HG03558 (cell line): ENCODE data around the gene KDM8.

Experiments
- ATAC-seq: cut with Tn5 transposase; IDR thresholded peaks from one replicate; pipeline ENCODE4 v1.9.1; 2021; ENCODE audit warnings: moderate number of reproducible peaks; ENCODE audit not compliant: unreplicated experiment; ENCODE audit errors: extremely low read depth

The KDM8 gene

DNA sequence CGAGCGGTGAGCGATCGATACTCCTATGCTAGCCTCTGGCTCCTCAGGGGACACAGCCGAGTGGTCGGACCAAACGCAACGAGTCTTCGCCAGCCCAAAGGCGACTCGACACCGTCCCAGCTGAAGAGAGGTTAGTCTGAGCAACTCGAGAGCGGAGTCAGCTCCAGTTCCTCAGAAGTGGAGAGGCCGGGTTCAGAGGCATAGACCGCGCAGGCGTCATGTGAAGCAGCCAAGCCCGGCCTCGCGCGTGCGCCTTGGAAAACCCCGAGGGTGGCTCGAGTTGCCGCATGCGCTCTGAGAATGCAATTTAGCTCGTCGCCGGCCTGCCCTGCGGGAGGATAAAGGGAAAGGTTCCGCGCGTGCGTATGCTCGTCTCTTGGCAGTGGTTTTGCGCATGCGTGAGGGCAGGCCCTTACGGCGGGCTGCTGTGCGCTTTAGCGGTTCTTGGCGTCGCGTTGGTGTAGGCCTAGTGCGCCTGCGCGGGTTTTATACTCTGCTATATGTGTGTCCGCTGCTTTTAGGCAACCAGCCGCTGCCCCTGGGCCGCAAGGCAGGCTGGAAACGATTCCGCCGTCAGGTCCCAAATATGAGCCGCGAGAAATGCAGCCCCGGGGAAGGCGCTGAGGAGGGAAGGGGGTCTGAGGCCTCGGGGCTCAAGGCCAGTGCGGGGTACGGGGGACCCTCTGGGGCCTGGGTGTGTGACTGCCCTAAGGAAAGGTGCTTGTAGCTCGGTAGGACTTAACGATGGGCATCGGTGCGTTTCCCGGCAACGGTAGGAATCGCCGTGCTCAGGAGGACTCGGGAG lies at the start of gene KDM8:
TSS of gene KDM8 (plus strand) at position 20 of the 805 bp plus-strand sequence. CDS start 6,598 bp downstream, outside the sequence.
- ATAC-seq, result peak; percentile 75

DNA sequence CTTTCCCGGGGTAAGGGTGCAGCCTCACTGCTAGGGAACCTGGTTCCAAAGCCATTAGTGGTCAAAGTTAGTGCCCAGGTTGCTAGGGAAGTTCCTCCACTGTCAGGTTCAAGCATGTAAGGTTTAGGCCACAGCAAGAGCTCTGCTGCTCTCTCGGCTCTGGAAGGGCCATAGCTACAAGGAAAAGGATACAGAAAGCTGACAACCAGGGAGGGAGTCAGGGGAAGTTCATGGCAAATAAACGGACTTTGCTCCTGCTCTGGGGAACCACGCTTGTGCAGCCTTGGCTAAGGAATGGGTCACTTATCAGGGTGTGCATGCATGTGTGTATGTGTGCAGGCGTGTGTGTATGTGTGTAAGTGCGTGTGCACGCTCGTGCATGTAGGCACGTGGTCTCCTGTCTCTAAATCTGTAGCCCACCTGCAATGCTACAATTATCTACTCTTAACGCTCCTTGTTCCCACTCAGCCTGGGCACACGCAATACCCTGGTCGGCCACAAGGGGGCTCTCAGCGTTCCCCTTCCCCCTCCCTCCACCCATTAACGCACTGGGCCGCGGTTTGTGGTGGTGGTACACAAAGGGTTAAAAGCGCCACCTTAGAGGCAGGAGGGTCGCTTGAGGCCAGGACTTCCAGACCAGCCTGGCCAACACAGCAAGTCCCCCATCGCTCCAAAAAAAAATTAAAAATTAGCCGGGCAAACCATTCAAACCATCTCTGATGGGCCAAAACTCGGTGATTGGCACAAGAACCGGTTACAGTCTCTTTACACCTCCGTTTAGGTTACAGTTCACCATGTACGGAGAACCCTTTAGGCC lies 48.4 kb upstream of the KDM8 start:
- no peak for ATAC-seq

DNA sequence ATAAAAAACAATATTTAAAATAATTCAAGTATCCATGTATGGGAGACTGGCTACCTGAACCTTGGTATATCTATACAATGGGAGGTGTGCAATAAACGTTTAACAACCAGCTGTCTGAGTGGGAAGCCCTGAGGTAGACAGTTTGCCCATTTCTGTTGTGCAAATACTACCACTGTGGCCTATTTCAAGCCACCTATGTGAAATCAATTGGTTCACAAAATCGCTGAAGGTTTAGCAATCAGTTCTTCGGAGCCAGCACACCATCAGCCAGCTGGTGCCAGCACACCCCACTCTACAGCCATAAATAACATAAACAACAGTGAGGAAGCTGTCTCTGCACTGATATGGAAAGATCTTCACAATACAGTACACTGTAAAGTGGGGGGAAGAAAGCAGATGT lies 46.7 kb upstream of the KDM8 start:
- ATAC-seq, result no peak

DNA sequence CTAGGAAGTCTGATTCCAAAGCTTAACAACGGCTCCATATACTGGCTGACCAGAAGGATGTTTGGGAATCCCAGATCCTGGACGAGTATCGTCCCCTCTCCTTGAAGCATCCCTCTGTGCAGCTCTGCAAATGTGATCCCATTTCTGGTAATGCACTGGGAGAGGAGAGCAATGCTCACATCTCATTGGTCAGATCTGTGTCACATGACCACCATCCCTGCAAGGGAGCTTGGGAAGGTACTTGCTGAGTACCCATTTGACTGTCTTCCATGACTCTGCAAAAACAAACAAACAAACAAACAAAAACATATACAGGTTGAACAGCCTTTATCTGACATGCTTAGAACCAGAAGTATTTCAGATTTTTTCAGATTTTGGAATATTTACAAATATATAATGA lies 41.9 kb upstream of the KDM8 start:
- no peak for ATAC-seq

DNA sequence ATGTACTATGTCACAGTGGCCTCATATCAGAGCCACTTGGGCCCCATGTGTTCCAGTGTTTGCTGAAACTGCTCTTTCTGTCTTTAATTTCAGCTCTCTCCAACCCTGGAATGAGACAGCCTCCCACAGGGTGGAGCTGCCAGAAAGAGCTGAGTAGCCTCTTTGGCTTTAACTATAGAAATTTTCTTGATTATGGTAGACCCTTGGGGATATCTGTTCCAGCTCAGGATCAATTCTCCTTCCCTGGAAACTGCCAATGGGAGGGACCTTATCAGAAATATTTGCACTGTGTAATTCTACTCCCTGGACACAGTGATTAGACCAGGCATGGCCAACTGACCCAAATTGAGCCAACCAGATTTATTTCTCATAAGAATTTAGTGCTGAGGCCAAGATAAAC lies 39.0 kb upstream of the KDM8 start:
- no peak for ATAC-seq

DNA sequence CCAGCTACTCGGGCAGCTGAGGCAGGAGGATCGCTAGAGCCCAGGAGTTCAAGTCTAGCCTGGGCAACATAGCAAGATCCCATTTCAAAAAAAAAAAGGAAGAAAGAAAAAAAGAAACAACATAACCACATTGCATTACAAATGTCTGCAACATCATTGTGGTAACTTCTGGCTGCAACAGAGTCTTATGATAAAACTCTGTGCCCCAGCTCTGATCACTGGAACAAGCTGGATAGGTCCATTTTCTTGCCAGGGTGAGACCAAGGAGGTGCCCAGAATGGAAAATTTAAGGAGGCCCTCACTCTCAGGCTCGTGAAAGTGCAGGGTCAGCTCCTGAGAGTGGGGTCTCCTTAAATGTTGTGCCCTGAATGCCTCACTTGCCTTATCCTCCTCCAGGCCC lies 37.8 kb upstream of the KDM8 start:
- no peak for ATAC-seq

DNA sequence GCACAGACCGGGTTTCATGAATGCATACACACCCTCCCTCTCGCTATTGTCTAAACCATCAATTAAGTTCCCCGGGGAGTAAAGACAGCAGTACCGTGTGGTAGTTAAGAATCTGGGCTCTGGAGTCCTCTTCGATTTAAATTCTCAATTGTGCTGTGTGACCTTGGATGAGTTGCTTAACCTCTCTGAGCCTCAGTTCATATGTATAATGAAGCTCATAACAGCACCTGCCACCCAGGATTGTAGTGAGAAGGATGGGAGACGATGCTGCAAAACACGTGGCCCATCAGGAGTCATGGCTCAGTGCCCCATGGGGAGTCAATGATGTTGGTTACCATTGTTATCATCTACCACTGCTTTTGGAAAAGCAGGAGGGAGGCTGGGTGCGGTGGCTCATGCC lies 34.5 kb upstream of the KDM8 start:
- ATAC-seq, result no peak

DNA sequence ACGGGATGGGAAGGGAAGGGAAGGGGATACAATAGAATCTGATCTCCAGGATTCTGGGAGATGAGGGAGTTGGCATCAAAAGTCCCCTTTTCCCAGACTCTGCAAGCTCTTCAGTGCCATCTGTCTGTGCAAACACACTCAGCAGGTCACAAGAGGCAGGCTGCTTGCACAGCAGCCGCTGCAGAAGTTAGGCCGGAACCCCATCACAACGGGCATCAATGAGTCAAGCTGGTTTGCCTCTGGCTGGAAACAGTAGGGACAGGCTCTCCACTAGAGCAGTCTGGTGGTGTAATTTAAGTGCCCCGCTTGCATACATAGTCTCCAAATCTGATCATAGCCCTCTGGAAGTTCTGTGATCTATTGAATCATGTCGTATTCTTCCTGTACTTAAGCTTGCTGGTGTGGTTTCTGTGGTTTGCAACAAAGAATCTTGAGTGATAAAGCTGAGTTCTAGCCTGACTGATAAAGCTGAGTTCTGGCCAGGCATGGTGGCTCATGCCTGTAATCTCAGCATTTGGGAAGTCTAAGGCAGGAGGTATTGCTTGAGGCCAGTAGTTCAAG lies 33.7 kb upstream of the KDM8 start:
- no peak for ATAC-seq

DNA sequence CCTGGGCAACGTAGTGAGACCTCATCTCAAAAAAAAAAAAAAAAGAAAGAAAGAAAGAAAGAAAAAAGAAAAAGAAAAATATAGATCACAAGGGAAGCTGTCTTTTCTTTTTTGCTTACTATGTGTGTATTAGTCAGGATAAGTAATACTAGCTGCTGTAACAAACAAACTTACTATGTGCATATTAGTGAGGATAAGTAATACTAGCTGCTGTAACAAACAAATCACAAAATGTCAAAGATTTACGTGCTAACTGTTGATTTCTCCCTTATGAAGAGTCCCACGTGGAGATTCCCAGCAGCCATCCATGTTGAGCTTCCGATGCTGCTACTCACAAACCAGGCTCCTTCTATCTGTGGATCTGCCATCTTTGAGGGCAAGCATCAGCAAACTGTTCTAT lies 31.7 kb upstream of the KDM8 start:
- ATAC-seq, result no peak

DNA sequence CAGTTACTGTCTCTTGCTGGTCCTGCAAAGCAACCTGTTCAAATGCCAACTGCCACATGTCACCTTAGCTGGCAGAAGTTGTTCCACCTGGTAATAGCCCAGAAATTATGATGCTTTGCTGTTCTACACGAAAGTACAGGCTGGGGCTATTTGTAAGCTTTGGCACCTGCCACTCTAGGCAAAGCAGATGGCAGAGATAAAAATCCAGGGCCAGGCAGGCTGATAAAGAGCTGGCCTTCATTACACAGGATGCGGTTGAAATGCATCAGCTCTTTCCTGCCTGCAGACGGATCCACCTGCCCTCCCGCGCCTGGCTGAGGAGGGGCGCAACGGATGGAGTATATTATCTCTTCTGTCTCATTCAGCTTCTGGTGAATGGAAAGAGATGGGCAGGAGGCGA lies 29.3 kb upstream of the KDM8 start:
- ATAC-seq, result no peak

DNA sequence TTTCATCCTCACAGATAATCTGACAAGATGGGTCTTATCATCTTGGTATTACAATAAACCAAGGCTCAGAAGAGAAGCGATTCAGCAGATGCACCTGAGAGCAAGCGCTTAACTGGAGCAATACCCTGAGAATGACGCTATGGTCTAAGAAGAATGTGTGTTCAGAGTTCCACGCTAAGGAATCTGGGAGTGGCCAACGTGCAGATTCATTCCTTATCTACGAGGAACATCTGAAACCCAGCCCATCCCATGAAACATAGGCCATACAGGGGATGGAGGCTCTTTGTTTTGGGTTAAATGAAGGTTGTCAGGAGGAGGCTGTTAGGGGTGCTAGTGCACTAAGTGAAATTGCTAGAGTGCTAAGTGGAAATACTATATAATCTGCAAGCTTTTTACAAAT lies 28.5 kb upstream of the KDM8 start:
- no peak for ATAC-seq

DNA sequence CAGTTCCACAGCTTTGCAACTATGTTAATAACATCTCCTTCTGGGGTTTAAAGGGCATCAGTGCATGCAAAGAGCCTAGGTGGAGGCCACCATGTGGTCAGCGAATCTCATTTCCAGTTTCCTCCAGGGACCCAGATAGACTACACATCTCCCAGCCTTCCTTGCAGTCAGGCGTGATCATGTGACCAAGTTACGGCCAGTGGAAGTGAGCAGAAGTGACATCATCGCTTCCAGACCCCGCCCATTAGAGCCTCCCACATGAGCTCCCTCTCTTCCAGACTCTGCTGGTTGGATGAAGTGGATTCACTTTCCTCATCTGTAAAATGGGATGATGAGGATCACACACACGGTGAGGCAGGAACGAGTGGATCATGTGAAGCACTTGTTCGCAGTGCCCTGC lies 27.4 kb upstream of the KDM8 start:
- ATAC-seq, result no peak

DNA sequence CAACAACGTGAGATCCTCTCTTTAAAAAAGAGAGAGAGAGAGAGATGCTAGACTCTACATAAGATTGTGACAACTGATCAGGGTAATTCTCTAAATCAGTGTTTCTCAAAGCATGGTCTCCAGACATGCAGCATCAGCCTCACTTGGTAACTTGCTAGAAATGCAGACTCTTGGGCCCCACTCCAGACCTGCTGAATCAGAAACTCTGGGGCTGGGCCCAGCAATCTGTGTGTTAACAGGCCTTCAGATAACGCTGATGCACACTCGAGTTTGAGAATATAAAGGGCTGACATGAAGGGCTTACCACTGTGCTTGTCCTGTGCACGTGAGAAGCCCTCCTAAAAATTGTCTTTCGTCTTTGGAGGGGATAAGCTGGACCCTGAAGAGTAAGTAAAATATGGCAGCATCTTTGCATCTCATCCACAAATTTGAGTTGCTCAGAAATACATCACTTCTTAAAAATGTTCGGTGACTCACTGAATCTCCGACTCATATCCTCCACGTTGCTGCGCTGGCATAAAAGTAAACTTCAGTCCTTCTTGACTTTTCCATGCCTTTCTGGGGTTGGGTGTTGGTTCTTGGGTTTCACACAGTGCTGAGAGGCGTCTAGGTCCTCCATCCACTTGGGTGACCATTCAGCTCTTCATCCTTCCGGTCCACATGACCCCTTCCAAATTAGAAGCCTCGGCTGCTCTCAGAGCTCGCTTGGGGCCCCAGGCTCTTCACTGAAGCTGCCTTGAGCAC lies 26.1 kb upstream of the KDM8 start:
- no peak for ATAC-seq

DNA sequence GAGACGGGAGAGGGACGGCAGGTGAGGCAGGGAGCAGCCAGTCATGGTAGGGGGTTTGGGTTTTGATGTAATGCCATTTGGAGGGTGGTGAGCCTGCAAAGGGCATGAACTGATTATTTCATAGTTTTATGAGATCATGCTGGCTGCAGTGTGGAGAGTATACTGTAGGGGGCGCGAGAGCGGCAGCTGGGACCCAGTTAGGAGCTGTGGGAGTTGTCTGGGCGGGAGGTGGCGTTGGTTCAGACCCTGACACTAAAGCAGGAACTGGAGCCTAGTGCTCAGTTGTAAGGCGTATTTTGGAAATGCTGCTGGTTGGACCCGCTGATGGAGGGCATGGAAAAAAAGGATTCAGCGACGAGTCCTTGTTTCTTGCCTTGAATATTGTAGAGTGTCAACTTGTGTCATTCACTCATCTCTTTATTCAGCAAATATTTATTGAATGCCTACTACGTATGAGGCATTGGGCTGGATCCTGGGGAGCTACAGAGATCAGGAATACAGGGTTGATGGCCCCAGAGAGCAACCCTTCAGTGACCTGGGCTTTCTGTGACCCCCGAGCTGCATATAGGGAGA lies 23.7 kb upstream of the KDM8 start:
- ATAC-seq, result no peak

DNA sequence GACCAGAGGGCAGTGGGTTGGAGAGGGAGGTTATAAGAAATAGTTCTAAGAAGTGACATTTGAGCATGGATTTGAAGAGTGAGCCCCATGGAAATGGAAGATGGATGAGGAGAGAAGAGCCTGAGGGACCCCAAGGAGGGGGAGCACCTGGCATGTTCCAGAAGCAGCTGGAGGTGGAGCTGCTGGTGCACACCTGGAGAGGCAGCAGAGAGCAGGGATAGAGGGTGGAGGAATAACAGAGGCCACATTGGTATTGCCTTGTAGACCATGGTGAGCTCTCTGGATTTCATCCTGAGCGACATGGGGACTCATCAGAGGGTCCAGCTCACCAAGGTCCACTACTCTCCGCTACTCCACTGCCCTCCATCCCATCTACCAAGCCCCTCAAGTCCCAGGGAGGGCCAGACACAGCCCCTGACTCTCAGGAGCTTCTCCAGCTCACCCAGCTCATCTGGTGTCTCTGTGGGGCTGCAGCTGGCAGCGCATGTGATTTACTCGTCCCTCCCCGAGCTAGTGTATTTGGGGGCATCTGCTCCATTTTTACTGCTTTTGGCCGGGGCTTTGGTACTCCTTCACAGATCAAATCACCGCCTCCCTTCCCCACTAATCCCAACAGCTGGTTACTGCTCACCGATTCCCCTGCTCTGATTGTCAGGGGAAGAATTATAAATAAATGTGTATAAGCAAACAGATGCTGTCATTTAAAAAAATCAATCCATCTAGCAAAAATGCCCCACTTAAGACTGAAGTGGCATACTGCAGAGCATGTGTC lies 22.1 kb upstream of the KDM8 start:
- ATAC-seq, result no peak

DNA sequence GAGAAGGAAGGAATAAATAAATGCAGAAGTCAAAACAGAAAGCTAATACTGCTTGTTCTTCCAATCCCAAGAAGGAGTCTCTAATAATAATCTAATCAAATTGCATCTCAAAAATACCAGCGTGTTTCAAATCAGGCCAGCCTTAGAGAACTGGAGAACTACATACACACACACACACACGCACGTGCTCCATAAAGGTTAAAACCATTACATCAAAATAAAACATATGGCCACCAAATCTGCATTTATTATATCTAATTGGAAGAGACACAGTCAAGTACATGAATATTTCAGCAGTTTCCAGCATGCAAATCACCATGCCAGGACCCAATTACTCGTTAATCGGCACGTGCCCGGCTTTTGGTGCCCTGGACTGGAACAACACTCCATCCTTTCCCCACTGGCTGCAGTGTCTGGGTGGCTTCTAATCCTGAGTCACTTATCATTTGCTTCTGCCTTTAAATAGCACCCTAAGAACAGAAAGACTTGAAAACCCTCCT lies 20.4 kb upstream of the KDM8 start:
- ATAC-seq, result no peak

DNA sequence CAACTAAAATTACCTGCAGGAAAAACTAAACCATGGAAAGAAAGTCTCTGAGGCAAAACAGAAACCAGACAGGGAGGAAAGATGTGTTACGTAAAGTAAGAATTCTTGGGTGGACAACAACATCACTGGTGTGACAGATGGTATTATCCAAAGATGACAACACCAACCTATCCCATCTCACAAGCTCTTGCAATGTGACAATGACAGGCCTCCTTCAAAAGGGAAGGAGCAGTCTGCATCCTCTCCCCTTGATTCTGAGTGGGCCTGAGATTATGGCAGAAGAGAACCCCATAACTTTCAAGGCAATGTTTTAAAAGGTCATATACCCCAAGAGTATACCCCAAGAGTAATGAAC lies 17.6 kb upstream of the KDM8 start:
- no peak for ATAC-seq

DNA sequence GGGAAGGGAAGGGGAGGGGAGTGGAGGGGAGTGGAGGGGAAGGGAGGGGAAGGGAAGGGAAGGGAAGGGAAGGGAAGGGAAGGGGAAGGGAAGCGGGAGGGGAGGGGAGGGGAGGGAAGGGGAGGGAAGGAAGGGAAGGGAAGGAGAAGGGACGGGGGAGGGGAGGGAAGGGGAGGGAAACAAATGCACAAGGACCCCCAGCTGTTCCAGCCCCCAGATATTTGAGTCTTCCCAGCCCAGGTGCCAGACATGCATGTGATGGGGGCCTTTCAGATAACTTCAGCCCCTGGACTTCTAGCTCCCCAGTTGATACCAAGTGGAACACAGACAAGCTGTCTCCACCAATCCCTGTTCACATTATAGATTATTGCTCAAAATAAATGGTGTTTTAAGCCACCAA lies 14.7 kb upstream of the KDM8 start:
- no peak for ATAC-seq

DNA sequence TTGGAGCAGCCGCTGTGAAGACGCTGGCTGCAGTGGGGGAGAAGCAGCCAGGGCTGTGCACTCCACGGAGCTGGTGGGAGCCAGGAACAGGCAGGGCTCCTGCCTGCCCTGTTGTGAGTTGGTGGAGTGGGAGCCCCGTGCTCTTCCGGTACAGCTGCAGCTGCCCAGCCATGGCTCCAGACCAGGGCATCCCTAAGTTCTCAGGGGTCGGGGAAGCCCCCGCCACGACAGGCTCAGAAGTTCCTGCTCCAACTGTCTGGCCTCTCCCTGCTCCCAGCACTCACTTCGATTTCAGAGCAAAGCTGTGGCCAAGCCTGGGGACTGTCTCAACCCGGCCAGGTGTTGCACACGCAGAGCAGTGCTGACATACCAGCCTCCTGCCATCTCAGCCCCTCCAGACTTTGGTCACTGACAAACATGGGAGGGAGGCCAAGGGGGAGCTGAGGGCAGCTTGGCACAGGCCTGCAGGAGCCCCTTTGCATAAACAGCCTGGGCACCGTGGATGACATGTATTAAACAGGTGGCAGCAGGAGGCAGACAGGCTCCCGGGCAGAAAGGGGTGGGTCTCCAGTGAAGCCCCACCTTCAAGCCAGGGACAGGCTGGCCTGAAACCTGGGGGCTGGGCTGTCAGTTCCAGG lies 13.9 kb upstream of the KDM8 start:
- no peak for ATAC-seq
